ENCODE results near the gene PPP6R2. TPM values are rescaled to one million over a fixed set of nuclear protein-coding genes. Genes with fewer than 3 reads are reported as not detected.

Gene PPP6R2
- total and polyA plus RNA-seq, 2 of the 8 experiments (the other 6 are each of a cell fraction or from before 2014, with no cell fraction given), result 25.0 to 32.2 TPM

GRCh38 chr22:50326956-50327710 lies 16.0 kb upstream of the PPP6R2 start, which contains the start of gene DENND6B:
Gene DENND6B (minus strand): TSS chr22:50327012. CDS start chr22:50326988, 24 bp downstream.
- peak within 1 kb of the TSS; percentile 91 for H4K91ac ChIP-seq (replicated peaks; ENCODE audit: insufficient read length, low read length)
- no peak within 1 kb of the TSS for H3K14ac ChIP-seq (ENCODE audit: insufficient read length)
- H3K56ac ChIP-seq (replicated peaks; ENCODE audit: insufficient read length, low read depth, low read length), result peak within 1 kb of the TSS; percentile 42
- H2BK12ac ChIP-seq (ENCODE audit: low read depth, low read length), result no peak within 1 kb of the TSS
- POLR2A ChIA-PET (ENCODE audit: partially characterized antibody), result interaction anchor here (0.6 to 2.3 kb wide), 3 partner anchors 11 to 1874 kb away, joined by 4 to 6 read pairs (median 5); no protein-coding TSS in a partner anchor
- peak within 1 kb of the TSS; percentile 78 to 81 for H3K4me2 ChIP-seq (ENCODE audit: insufficient read depth in 1 of 2, low read depth in 2 of 2, low read length in 2 of 2)
- CTCF ChIA-PET (ENCODE audit: partially characterized antibody), result interaction anchor here (0.6 to 4.0 kb wide), 13 partner anchors 8 to 198 kb away, joined by 3 to 24 read pairs (median 5); partner anchors contain the start of gene SCO2
- peak within 1 kb of the TSS; percentile 64 to 84 (median 69) for H3K4me3 ChIP-seq (ENCODE audit: extremely low read depth in 1 of 4, insufficient read depth in 2 of 4, low read depth in 3 of 4, low read length in 4 of 4)
- WGBS, 2 experiments (ENCODE audit: extremely low coverage in 1 of 2, insufficient coverage in 1 of 2, insufficient read length in 1 of 2, insufficient replicate concordance in 2 of 2, low coverage in 1 of 2, low lambda C conversion rate in 2 of 2, missing lambda C conversion rate in 1 of 2), result 15% methylated on average over 65 of the region's 105 CpGs; no CpG with 5 or more reads in 1 of the 2 experiments
- no peak within 1 kb of the TSS for H3K23ac ChIP-seq (ENCODE audit: insufficient read length)
- no peak within 1 kb of the TSS for H2AK5ac ChIP-seq (ENCODE audit: low read depth, low read length)
- no peak within 1 kb of the TSS for H2BK5ac ChIP-seq (ENCODE audit: low read depth, low read length)
- peaks cover 1 to 13% (median 12%) of the 10 kb centered on the region in 4 experiments; a peak in 6 of 7 replicates for H3K27me3 ChIP-seq (replicated peaks in 1 of 4; ENCODE audit: control insufficient read depth in 3 of 4, extremely low read depth in 1 of 4, insufficient read depth in 3 of 4, low read length in 3 of 4)
- H2BK15ac ChIP-seq (ENCODE audit: low read length), result no peak within 1 kb of the TSS
- peak within 1 kb of the TSS; percentile 9; the same call in 1 of the 2 replicates for H2AFZ ChIP-seq (ENCODE audit: low read length)
- H3K79me2 ChIP-seq (ENCODE audit: control insufficient read depth in 1 of 2, insufficient read depth in 2 of 2, low read length in 2 of 2), result no peaks in the 10 kb centered on the region
- peak within 1 kb of the TSS; percentile 12 to 71 (median 55); a peak in 5 of 7 replicates for H3K9ac ChIP-seq (replicated peaks in 1 of 4; ENCODE audit: extremely low read depth in 1 of 4, low read depth in 3 of 4, low read length in 3 of 4)
- H3K79me1 ChIP-seq (ENCODE audit: low read depth, low read length), result no peaks in the 10 kb centered on the region
- H2BK120ac ChIP-seq (replicated peaks; ENCODE audit: low read depth, low read length), result no peak within 1 kb of the TSS
- H4K8ac ChIP-seq (ENCODE audit: extremely low read depth, insufficient read depth, low read length), result peak within 1 kb of the TSS; percentile 97
- H4K5ac ChIP-seq (ENCODE audit: insufficient read length, low read depth, low read length), result peak within 1 kb of the TSS; percentile 60
- no peak within 1 kb of the TSS for H2BK20ac ChIP-seq (ENCODE audit: low read length)
- H3K4ac ChIP-seq (replicated peaks; ENCODE audit: insufficient read length, low read depth, low read length), result no peak within 1 kb of the TSS
- H4K20me1 ChIP-seq (replicated peaks in 1 of 2; ENCODE audit: control insufficient read depth in 1 of 2, insufficient read depth in 2 of 2, low read length in 2 of 2), result no peaks in the 10 kb centered on the region
- H3K27ac ChIP-seq (ENCODE audit: low read depth, low read length), result no peak within 1 kb of the TSS; the same call in 1 of the 2 replicates
- FAIRE-seq (no peak), DNase-seq (ENCODE audit: low read depth in 1 of 2, low spot score in 2 of 2) (peak in 1 of 2 experiments; percentile 86)
- H3K18ac ChIP-seq (ENCODE audit: extremely low read depth, low read length), result no peak within 1 kb of the TSS
- H3K23me2 ChIP-seq (ENCODE audit: low read depth, low read length), result peaks cover 10% of the 10 kb centered on the region; the same call in 1 of the 2 replicates
- peaks cover 0 to 8% (median 2%) of the 10 kb centered on the region in 4 experiments; a peak in 4 of 7 replicates for H3K4me1 ChIP-seq (replicated peaks in 1 of 4; ENCODE audit: control insufficient read depth in 3 of 4, insufficient read depth in 4 of 4, low read length in 3 of 4)
- H3K36me3 ChIP-seq (ENCODE audit: control insufficient read depth in 2 of 4, insufficient read depth in 4 of 4, low read length in 3 of 4), result no peaks in the 10 kb centered on the region
- H3K9me3 ChIP-seq (ENCODE audit: insufficient read depth in 2 of 2, low read depth in 1 of 2, low read length in 1 of 2), result no peaks in the 10 kb centered on the region
- TF ChIP-seq HDAC2 (IDR thresholded peaks at IDR 0.05; ENCODE audit: borderline replicate concordance in 1 of 2, low read depth in 2 of 2, low read length in 2 of 2), result peak in 1 of 2 experiments; percentile 71; a peak in 1 of 4 replicates
- peak; percentile 87 for TF ChIP-seq KDM4A (IDR thresholded peaks at IDR 0.05; ENCODE audit: low read depth, low read length, severe bottlenecking)
- TF ChIP-seq NANOG (IDR thresholded peaks at IDR 0.05; ENCODE audit: insufficient read depth, low read depth, low read length, poor library complexity, severe bottlenecking), result no peak
- TF ChIP-seq POLR2A (IDR thresholded peaks at IDR 0.05; ENCODE audit: control extremely low read depth in 1 of 2, low read depth in 2 of 2, low read length in 2 of 2), result peak in 1 of 2 experiments; percentile 54; a peak in 1 of 3 replicates
- peak; percentile 89 for TF ChIP-seq EGR1 (IDR thresholded peaks at IDR 0.05; ENCODE audit: borderline replicate concordance, low read depth, low read length)
- TF ChIP-seq CEBPB (IDR thresholded peaks at IDR 0.05; ENCODE audit: low read depth, low read length), result no peak
- TF ChIP-seq PHF8 (conservative IDR thresholded peaks at IDR 0.05; ENCODE audit: low read depth, low read length), result peak; percentile 80
- no peak for TF ChIP-seq CHD2 (IDR thresholded peaks at IDR 0.05; ENCODE audit: low read length)
